Ishikawa (cell line): Measurements from ENCODE around the gene TMPRSS15.

Source experiments
- CEBPB ChIP-seq: IDR thresholded peaks from 2 replicates; pipeline ENCODE4 v1.6.1; 2012
- CREB1 ChIP-seq: IDR thresholded peaks from 2 replicates; pipeline ENCODE4 v1.6.1; 2012; ENCODE audit warnings: low read depth
- EGR1 ChIP-seq: IDR thresholded peaks from 2 replicates; pipeline ENCODE4 v1.6.1; 2012
- EP300 ChIP-seq: IDR thresholded peaks from 2 replicates; pipeline ENCODE4 v1.6.1; 2012; ENCODE audit warnings: borderline replicate concordance
- FOXM1 ChIP-seq: IDR thresholded peaks from 2 replicates; pipeline ENCODE4 v1.6.1; 2012; ENCODE audit warnings: low read depth, borderline replicate concordance
- NFIC ChIP-seq: IDR thresholded peaks from 2 replicates; pipeline ENCODE4 v1.6.1; 2012
- RAD21 ChIP-seq: IDR thresholded peaks from 2 replicates; pipeline ENCODE4 v1.6.1; 2012; ENCODE audit warnings: low read depth
- TAF1 ChIP-seq: IDR thresholded peaks from 2 replicates; pipeline ENCODE4 v1.6.1; 2012; ENCODE audit warnings: low read depth, mild to moderate bottlenecking
- TCF12 ChIP-seq: IDR thresholded peaks from 2 replicates; pipeline ENCODE4 v1.6.1; 2012; ENCODE audit warnings: low read depth
- TEAD4 ChIP-seq: IDR thresholded peaks from 2 replicates; pipeline ENCODE4 v1.6.1; 2012
- YY1 ChIP-seq: IDR thresholded peaks from 2 replicates; pipeline ENCODE4 v1.6.1; 2012; ENCODE audit warnings: low read depth
- ZBTB7A ChIP-seq: IDR thresholded peaks from 2 replicates; pipeline ENCODE4 v1.6.1; 2012; ENCODE audit warnings: low read depth
- TF ChIP-seq, protein P1 (sequence below): IDR thresholded peaks from 2 replicates; pipeline ENCODE4 v1.6.1; 2012
- TF ChIP-seq, protein P2 (sequence below): IDR thresholded peaks from 2 replicates; pipeline ENCODE4 v1.6.1; 2012
- TF ChIP-seq, protein P3 (sequence below): IDR thresholded peaks from 2 replicates; pipeline ENCODE4 v1.6.1; 2012; ENCODE audit warnings: low read depth, mild to moderate bottlenecking

Gene TMPRSS15

DNA sequence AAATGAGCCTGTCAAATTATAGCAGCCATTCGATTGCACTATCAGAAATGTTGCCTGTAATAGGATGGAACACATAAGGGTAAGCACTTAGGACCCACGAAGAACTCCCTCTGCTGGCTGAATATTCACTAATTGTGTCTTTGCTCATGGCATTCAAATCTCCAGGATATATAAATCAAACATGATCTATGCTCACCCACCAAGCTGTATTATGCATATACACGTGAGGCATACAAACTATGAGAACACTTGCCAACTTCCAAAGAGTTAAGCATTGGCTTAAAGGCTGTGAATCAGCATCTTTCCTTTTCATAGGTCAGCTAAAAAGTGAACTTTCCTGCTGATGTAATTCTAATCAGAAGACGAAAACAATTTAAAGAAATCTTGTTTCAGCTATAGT is 34.5 kb downstream of the TMPRSS15 start:
- TF ChIP-seq EGR1 (no peak), ZBTB7A (no peak), FOXM1 (no peak), NFIC (no peak), TCF12 (no peak), EP300 (no peak), RAD21 (no peak; the same call in 1 of the 2 replicates), YY1 (no peak), CEBPB (no peak), TAF1 (no peak), TEAD4 (no peak), CREB1 (no peak)
- TF ChIP-seq, protein P1, sequence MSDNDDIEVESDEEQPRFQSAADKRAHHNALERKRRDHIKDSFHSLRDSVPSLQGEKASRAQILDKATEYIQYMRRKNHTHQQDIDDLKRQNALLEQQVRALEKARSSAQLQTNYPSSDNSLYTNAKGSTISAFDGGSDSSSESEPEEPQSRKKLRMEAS, result no peak
- TF ChIP-seq, protein P2, sequence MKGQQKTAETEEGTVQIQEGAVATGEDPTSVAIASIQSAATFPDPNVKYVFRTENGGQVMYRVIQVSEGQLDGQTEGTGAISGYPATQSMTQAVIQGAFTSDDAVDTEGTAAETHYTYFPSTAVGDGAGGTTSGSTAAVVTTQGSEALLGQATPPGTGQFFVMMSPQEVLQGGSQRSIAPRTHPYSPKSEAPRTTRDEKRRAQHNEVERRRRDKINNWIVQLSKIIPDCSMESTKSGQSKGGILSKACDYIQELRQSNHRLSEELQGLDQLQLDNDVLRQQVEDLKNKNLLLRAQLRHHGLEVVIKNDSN, result no peak
- TF ChIP-seq, protein P3, sequence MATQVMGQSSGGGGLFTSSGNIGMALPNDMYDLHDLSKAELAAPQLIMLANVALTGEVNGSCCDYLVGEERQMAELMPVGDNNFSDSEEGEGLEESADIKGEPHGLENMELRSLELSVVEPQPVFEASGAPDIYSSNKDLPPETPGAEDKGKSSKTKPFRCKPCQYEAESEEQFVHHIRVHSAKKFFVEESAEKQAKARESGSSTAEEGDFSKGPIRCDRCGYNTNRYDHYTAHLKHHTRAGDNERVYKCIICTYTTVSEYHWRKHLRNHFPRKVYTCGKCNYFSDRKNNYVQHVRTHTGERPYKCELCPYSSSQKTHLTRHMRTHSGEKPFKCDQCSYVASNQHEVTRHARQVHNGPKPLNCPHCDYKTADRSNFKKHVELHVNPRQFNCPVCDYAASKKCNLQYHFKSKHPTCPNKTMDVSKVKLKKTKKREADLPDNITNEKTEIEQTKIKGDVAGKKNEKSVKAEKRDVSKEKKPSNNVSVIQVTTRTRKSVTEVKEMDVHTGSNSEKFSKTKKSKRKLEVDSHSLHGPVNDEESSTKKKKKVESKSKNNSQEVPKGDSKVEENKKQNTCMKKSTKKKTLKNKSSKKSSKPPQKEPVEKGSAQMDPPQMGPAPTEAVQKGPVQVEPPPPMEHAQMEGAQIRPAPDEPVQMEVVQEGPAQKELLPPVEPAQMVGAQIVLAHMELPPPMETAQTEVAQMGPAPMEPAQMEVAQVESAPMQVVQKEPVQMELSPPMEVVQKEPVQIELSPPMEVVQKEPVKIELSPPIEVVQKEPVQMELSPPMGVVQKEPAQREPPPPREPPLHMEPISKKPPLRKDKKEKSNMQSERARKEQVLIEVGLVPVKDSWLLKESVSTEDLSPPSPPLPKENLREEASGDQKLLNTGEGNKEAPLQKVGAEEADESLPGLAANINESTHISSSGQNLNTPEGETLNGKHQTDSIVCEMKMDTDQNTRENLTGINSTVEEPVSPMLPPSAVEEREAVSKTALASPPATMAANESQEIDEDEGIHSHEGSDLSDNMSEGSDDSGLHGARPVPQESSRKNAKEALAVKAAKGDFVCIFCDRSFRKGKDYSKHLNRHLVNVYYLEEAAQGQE, result no peak

DNA sequence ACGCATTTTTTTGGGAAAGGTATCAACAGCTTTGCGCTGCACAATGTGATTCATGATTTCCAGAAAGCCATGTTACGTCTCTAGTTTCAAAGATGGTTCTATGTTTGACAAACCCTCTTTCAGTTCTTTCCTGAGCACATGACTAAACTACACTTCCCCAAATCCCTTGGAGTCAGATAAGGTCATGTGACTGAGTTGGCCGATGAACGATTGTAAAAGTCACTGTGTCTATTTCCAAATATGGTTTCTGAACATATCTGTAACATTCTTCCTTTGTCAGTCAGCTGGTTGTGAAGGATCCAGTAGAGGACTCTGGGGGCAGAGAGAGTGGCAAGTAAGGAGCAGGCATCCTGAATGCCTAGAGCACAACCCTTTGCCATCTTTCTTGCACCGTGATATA is 35.4 kb downstream of the TMPRSS15 start:
- TF ChIP-seq ZBTB7A, result no peak
- TF ChIP-seq, protein P2, result no peak
- TF ChIP-seq YY1, result no peak
- TF ChIP-seq, protein P3, result no peak

DNA sequence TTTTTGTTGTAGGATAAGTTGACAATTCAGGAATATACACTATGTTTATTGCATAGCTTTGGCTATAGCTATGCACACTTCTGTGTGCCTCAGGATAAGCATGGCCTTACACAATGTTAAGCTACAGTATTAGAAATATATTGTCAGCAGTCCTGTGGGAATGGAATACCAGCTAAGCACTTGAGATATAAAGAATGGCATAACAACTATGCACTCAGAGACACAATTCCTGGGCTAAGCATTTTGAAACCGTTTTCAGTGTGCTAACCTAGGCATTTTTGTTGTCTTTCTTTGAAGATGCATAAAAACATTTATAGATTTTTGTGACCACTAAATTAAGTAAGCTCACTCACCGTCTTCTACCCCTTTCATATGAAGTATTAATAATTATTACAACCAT is 46.8 kb downstream of the TMPRSS15 start:
- TF ChIP-seq CEBPB (no peak), YY1 (no peak), ZBTB7A (no peak), NFIC (no peak), CREB1 (no peak), TCF12 (no peak), EP300 (no peak), TEAD4 (no peak), EGR1 (no peak), FOXM1 (no peak), TAF1 (no peak), RAD21 (no peak)
- TF ChIP-seq, protein P1, result no peak
- TF ChIP-seq, protein P2, result no peak
- TF ChIP-seq, protein P3, result no peak

DNA sequence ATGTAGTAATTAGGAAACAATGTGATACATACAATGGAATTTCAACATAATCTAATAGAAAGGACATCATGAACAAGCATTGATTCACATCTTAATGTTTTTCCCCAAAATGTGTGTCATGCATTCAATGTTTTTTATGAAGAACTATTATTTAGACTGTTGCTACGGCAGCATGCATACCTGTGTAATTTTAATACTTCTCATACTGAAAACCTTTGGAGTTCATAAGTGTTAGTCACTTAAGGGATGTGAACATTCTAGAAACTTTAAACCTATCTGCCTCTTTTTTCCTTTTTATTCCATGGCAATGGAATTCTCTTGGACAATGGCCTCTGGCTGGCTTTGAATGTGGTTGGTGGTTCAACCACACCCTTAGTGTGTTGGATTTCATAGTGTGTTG is 48.6 kb downstream of the TMPRSS15 start:
- TF ChIP-seq CEBPB, result no peak
- no peak for TF ChIP-seq EGR1
- TF ChIP-seq YY1, result no peak
- TF ChIP-seq TCF12, result no peak
- TF ChIP-seq NFIC, result no peak
- no peak for TF ChIP-seq TEAD4
- no peak for TF ChIP-seq FOXM1
- TF ChIP-seq, protein P1, result no peak
- no peak for TF ChIP-seq RAD21
- no peak for TF ChIP-seq EP300
- no peak for TF ChIP-seq ZBTB7A
- TF ChIP-seq TAF1, result no peak
- no peak for TF ChIP-seq CREB1
- TF ChIP-seq, protein P2, result no peak
- TF ChIP-seq, protein P3, result no peak
